K562 (cell line): ENCODE data around the gene ZNF260. TPM values are rescaled to one million over a fixed set of nuclear protein-coding genes. Genes with fewer than 3 reads are reported as not detected.

Source experiments
- ATAC-seq: fragments of 200-7000 bp; cut with Tn5 transposase; 3 replicates; pipeline ENCODE4 v1.9.1; 2020; ENCODE audit warnings: moderate library complexity
- BruUV-seq: library from RNA; stranded (reverse); fragments of 400-500 nt; replicated peaks from 2 replicates; lab custom pipeline; 2021; lab: Mats Ljungman, UMichigan
- CTCF ChIA-PET: fragments of 300-600 bp; formaldehyde crosslinking; extraction: SDS; loops from one replicate; lab custom pipeline; 2021; ENCODE audit warnings: low intra/inter-chr PET ratio; lab: Yijun Ruan, JAX
- POLR2A ChIA-PET: fragments of 300-600, 350-650 bp; sonication (Branson Sonifier 250); formaldehyde crosslinking; extraction: SDS; loops from one replicate; lab custom pipeline; 2021; ENCODE audit warnings: antibody characterized with exemption, inconsistent platforms; lab: Yijun Ruan, JAX
- DNase-seq, 4 experiments: peaks; one replicate each; pipeline versions ENCODE4 v3.0.0 to v3.0.0-alpha.2; 2011 to 2018; ENCODE audit warnings: low spot score in 3 of 4, mixed read lengths in 3 of 4; ENCODE audit errors: extremely low read depth in 1 of 4
- FAIRE-seq: peaks from 2 replicates; lab custom pipeline; 2011; peaks lifted over from hg19 to GRCh38; lab: Jason Lieb, UNC
- H2AFZ ChIP-seq: 2 replicates; pipeline ENCODE4 v1.6.0; 2011; ENCODE audit warnings: low read depth, low read length, control low read depth, inconsistent platforms
- H3K27ac ChIP-seq: fragments of 200-600 bp; 3 replicates; pipeline ENCODE4 v1.8.0; 2011; ENCODE audit warnings: low read depth, mild to moderate bottlenecking, control low read depth, inconsistent platforms, low read length, moderate library complexity, mixed read lengths; ENCODE audit errors: extremely low read depth
- H3K27me3 ChIP-seq, 2 experiments: fragments of 300-600 bp in 1 of 2; 2 replicates in 1 of 2; 3 replicates in 1 of 2; pipeline versions ENCODE4 v1.6.0 to v1.8.0; 2011; ENCODE audit warnings: inconsistent platforms in 2 of 2, low read length in 2 of 2, mild to moderate bottlenecking in 1 of 2, mixed read lengths in 1 of 2, moderate library complexity in 1 of 2; ENCODE audit not compliant: control insufficient read depth in 2 of 2, insufficient read depth in 2 of 2
- H3K36me3 ChIP-seq: fragments of 300-600 bp; 3 replicates; pipeline ENCODE4 v1.8.0; 2011; ENCODE audit warnings: mild to moderate bottlenecking, low read length, inconsistent platforms; ENCODE audit not compliant: control insufficient read depth, insufficient read depth
- H3K4me1 ChIP-seq, 2 experiments: fragments of 200-600 bp in 1 of 2; replicated peaks in 1 of 2; 2 replicates in 1 of 2; 3 replicates in 1 of 2; pipeline versions ENCODE4 v1.5.1 to v1.8.0; 2011; ENCODE audit warnings: inconsistent platforms in 2 of 2, low read length in 2 of 2, mild to moderate bottlenecking in 1 of 2, mixed read lengths in 1 of 2, moderate library complexity in 1 of 2; ENCODE audit not compliant: control insufficient read depth in 2 of 2, insufficient read depth in 2 of 2
- H3K4me2 ChIP-seq: 2 replicates; pipeline ENCODE4 v1.6.1; 2011; ENCODE audit warnings: low read length, control low read depth, inconsistent platforms, mixed read lengths; ENCODE audit not compliant: insufficient read depth
- H3K4me3 ChIP-seq: fragments of 200-600 bp; sonication (generic), shearing (Covaris generic); 2 replicates; pipeline ENCODE4 v1.5.1; 2016; ENCODE audit warnings: control low read depth, inconsistent platforms
- H3K79me2 ChIP-seq: fragments of 200-600 bp; 3 replicates; pipeline ENCODE4 v1.8.0; 2011; ENCODE audit warnings: low read length, inconsistent platforms; ENCODE audit not compliant: control insufficient read depth, insufficient read depth
- H3K9ac ChIP-seq, 2 experiments: 2 replicates each; pipeline versions ENCODE4 v1.6.0 to v1.6.1; 2011; ENCODE audit warnings: low read depth in 2 of 2, low read length in 2 of 2, control low read depth in 1 of 2, inconsistent platforms in 1 of 2, mild to moderate bottlenecking in 1 of 2, mixed read lengths in 1 of 2; ENCODE audit not compliant: insufficient read depth in 1 of 2
- H3K9me1 ChIP-seq: one replicate; pipeline ENCODE4 v1.6.0; 2011; ENCODE audit warnings: inconsistent platforms, mild to moderate bottlenecking, low read length, moderate library complexity; ENCODE audit not compliant: control insufficient read depth, insufficient read depth
- H3K9me3 ChIP-seq: replicated peaks from 2 replicates; pipeline ENCODE4 v1.5.1; 2011; ENCODE audit warnings: low read depth, low read length, inconsistent platforms; ENCODE audit not compliant: control insufficient read depth, insufficient read depth
- H4K20me1 ChIP-seq: replicated peaks from 2 replicates; pipeline ENCODE4 v1.6.1; 2011; ENCODE audit warnings: low read length, inconsistent platforms, mixed read lengths; ENCODE audit not compliant: control insufficient read depth, insufficient read depth
- ARNT ChIP-seq, 2 experiments: fragments of 450-650 bp; IDR thresholded peaks; 2 replicates each; pipeline ENCODE4 v1.6.1; 2016; ENCODE audit warnings: mild to moderate bottlenecking in 1 of 2
- BMI1 ChIP-seq: fragments of 150-350 bp; IDR thresholded peaks from 2 replicates; pipeline ENCODE4 v1.6.1; 2014; ENCODE audit warnings: low read length
- CBX1 ChIP-seq: sonication (generic); IDR thresholded peaks from 2 replicates; pipeline ENCODE4 v1.6.1; 2016; ENCODE audit warnings: antibody characterized with exemption, low read depth, mild to moderate bottlenecking
- CREB3L1 ChIP-seq: fragments of 450-650 bp; IDR thresholded peaks from 2 replicates; pipeline ENCODE4 v1.6.1; 2014; ENCODE audit warnings: low read depth, mild to moderate bottlenecking, moderate library complexity, borderline replicate concordance
- EHMT2 ChIP-seq: fragments of 450-650 bp; IDR thresholded peaks from 2 replicates; pipeline ENCODE4 v1.6.1; 2018; ENCODE audit warnings: antibody characterized with exemption
- HBP1 ChIP-seq: fragments of 450-650 bp; formaldehyde crosslinking; IDR thresholded peaks from 2 replicates; pipeline ENCODE4 v1.4.0; 2022; ENCODE audit warnings: missing genetic modification characterization
- JUND ChIP-seq, 2 experiments: IDR thresholded peaks; 2 replicates in 1 of 2; 3 replicates in 1 of 2; pipeline ENCODE4 v1.6.1; 2011; ENCODE audit warnings: borderline replicate concordance in 2 of 2, low read depth in 2 of 2, low read length in 2 of 2, improper control_type of control experiment in 1 of 2, missing biosample characterization in 1 of 2, missing genetic modification characterization in 1 of 2, missing genetic modification reagents in 1 of 2
- OTX1 ChIP-seq: fragments of 450-650 bp; formaldehyde crosslinking; IDR thresholded peaks from 2 replicates; pipeline ENCODE4 v1.4.0; 2022; ENCODE audit warnings: mild to moderate bottlenecking
- ZNF24 ChIP-seq: fragments of 450-650 bp; IDR thresholded peaks from 2 replicates; pipeline ENCODE4 v1.6.1; 2016
- WGBS: fragments of 100-300 bp; shearing (Covaris generic); methylation state at CpG from one replicate; pipeline ENCODE4 v1.1.6; 2016; ENCODE audit warnings: low coverage, mixed read lengths; ENCODE audit not compliant: insufficient coverage; ENCODE audit errors: missing lambda C conversion rate; 5-methylcytosine and 5-hydroxymethylcytosine counted together
- in situ Hi-C: fragments of 300-500 bp; cut with MboI; formaldehyde crosslinking; loops from 4 replicates; pipeline ENCODE4 v1.15.0; 2018; ENCODE audit warnings: inconsistent platforms, mixed read lengths
- intact Hi-C: fragments of 100-400 bp; cut with micrococcal nuclease; formaldehyde crosslinking; loops from 2 replicates; pipeline ENCODE4 v1.14.2; 2022
- polyA plus RNA-seq, 8 experiments: library from polyadenylated mRNA; depleted of rRNA in 4 of 8; stranded (reverse) in 5 of 8; unstranded in 3 of 8; fragments of >200 nt; fragmentation: Nextera tagmentation in 2 of 8; fragmentation: Illumina TruSeq in 1 of 8; extraction: Ambion mirVana in 2 of 8; extraction: Trizol in 1 of 8; gene quantifications; 2 replicates each; pipeline versions ENCODE4 v1.2.1 to v1.2.3, GENCODE V29; 2011 to 2014; ENCODE audit warnings: inconsistent platforms in 1 of 8, missing spikeins in 1 of 8
- total RNA-seq, 7 experiments: library from RNA; depleted of rRNA in 6 of 7; stranded (reverse); fragments of >200 nt in 6 of 7; fragmentation: Illumina TruSeq in 2 of 7; extraction: Trizol in 2 of 7; gene quantifications; 2 replicates each; pipeline versions ENCODE4 v1.2.1 to v1.2.3, GENCODE V29; 2011 to 2021; ENCODE audit warnings: low replicate concordance in 1 of 7
- TF ChIP-seq, protein P1 (sequence below): fragments of 450-650 bp; IDR thresholded peaks from 2 replicates; pipeline ENCODE4 v1.6.1; 2016; ENCODE audit warnings: low read depth

The ZNF260 gene
- total and polyA plus RNA-seq, 9 of the 15 experiments (the other 6 are each of a cell fraction or from before 2014, with no cell fraction given) = 2.6 to 16.6 (median 5.8) TPM

GRCh38 chr19:36528921-36529518, 949 bp upstream of the ZNF260 start:
- H3K36me3 ChIP-seq = peaks cover 9% of the 10 kb centered on the region; the same call in 2 of the 3 replicates
- H3K4me3 ChIP-seq = peak overlapping the region; percentile 72
- peak overlapping the region; percentile 100 for H2AFZ ChIP-seq
- peaks cover 3 to 4% of the 10 kb centered on the region in 2 experiments; a peak in 3 of 5 replicates for H3K4me1 ChIP-seq
- in situ Hi-C loops = no loop called here
- H3K4me2 ChIP-seq = peak overlapping the region; percentile 99
- TSS peak; percentile 86 for BruUV-seq
- CTCF ChIA-PET = no interaction called here
- H3K9ac ChIP-seq = peak overlapping the region; percentile 94 to 97
- no peaks in the 10 kb centered on the region; the same call in 1 of the 2 replicates for H3K9me3 ChIP-seq
- H3K9me1 ChIP-seq = no peaks in the 10 kb centered on the region
- DNase-seq (peak; percentile 18 to 52 (median 44)), FAIRE-seq (no peak), ATAC-seq (peak; percentile 48)
- WGBS = 13% methylated on average over 12 of the region's 12 CpGs
- peaks cover 29% of the 10 kb centered on the region for H3K79me2 ChIP-seq
- intact Hi-C loops = loop anchor here (1.0 kb wide), 1 partner anchor 44 kb away; the partner anchor contains the start of gene ZNF529
- POLR2A ChIA-PET = interaction anchor here (0.9 to 2.3 kb wide), 7 partner anchors 12 to 244 kb away, joined by 3 to 10 read pairs (median 4); partner anchors contain the start of genes ZNF529, ZNF566 and ZNF850
- H4K20me1 ChIP-seq = no peaks in the 10 kb centered on the region
- H3K27me3 ChIP-seq = no peaks in the 10 kb centered on the region
- H3K27ac ChIP-seq = peak overlapping the region; percentile 99
- TF ChIP-seq, protein P1, sequence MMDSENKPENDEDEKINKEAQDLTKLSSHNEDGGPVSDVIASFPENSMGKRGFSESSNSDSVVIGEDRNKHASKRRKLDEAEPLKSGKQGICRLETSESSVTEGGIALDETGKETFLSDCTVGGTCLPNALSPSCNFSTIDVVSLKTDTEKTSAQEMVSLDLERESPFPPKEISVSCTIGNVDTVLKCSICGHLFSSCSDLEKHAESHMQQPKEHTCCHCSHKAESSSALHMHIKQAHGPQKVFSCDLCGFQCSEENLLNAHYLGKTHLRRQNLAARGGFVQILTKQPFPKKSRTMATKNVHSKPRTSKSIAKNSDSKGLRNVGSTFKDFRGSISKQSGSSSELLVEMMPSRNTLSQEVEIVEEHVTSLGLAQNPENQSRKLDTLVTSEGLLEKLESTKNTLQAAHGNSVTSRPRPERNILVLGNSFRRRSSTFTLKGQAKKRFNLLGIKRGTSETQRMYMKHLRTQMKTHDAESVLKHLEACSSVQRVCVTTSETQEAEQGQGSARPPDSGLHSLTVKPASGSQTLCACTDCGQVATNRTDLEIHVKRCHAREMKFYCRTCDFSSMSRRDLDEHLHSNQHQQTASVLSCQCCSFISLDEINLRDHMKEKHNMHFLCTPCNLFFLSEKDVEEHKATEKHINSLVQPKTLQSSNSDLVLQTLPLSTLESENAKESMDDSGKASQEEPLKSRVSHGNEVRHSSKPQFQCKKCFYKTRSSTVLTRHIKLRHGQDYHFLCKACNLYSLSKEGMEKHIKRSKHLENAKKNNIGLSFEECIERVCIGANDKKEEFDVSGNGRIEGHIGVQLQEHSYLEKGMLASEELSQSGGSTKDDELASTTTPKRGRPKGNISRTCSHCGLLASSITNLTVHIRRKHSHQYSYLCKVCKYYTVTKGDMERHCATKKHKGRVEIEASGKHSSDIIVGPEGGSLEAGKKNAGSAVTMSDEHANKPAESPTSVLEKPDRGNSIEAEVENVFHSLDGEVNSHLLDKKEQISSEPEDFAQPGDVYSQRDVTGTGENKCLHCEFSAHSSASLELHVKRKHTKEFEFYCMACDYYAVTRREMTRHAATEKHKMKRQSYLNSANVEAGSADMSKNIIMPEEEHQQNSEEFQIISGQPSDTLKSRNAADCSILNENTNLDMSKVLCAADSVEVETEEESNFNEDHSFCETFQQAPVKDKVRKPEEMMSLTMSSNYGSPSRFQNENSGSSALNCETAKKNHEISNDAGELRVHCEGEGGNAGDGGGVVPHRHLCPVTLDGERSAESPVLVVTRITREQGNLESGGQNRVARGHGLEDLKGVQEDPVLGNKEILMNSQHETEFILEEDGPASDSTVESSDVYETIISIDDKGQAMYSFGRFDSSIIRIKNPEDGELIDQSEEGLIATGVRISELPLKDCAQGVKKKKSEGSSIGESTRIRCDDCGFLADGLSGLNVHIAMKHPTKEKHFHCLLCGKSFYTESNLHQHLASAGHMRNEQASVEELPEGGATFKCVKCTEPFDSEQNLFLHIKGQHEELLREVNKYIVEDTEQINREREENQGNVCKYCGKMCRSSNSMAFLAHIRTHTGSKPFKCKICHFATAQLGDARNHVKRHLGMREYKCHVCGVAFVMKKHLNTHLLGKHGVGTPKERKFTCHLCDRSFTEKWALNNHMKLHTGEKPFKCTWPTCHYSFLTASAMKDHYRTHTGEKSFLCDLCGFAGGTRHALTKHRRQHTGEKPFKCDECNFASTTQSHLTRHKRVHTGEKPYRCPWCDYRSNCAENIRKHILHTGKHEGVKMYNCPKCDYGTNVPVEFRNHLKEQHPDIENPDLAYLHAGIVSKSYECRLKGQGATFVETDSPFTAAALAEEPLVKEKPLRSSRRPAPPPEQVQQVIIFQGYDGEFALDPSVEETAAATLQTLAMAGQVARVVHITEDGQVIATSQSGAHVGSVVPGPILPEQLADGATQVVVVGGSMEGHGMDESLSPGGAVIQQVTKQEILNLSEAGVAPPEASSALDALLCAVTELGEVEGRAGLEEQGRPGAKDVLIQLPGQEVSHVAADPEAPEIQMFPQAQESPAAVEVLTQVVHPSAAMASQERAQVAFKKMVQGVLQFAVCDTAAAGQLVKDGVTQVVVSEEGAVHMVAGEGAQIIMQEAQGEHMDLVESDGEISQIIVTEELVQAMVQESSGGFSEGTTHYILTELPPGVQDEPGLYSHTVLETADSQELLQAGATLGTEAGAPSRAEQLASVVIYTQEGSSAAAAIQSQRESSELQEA = 0 out of 2 replicates have a peak, but pooled peaks have one; percentile 10
- TF ChIP-seq BMI1 = no peak
- no peak for TF ChIP-seq CREB3L1
- no peak for TF ChIP-seq CBX1
- TF ChIP-seq HBP1 (CRISPR knock-in tag) = peak; percentile 87
- peak in 1 of 2 experiments; percentile 20; a peak in 1 of 4 replicates for TF ChIP-seq ARNT (IDR thresholded peaks at IDR 0.05)
- no peak for TF ChIP-seq JUND (IDR thresholded peaks at IDR 0.05; ENCODE audit: borderline replicate concordance, low read depth, low read length)
- peak; percentile 11; the same call in 1 of the 3 replicates for TF ChIP-seq JUND (tag; IDR thresholded peaks at IDR 0.05; ENCODE audit: borderline replicate concordance, low read depth, low read length)
- 0 out of 2 replicates have a peak, but pooled peaks have one; percentile 31 for TF ChIP-seq ZNF24
- 0 out of 2 replicates have a peak, but pooled peaks have one; percentile 10 for TF ChIP-seq EHMT2
- TF ChIP-seq OTX1 (CRISPR knock-in tag) = 0 out of 2 replicates have a peak, but pooled peaks have one; percentile 60
